A673 (cell line): ENCODE data around the gene FGFR2.

Experiments used
- CTCF ChIP-seq: fragments of 300-800, 200-600 bp; sonication (generic); conservative IDR thresholded peaks from 2 replicates; pipeline ENCODE4 v1.5.1; 2017; ENCODE audit warnings: low read depth, mild to moderate bottlenecking, antibody characterized with exemption, low read length, moderate library complexity, mixed read lengths
- EZH2 ChIP-seq: fragments of 200-600 bp; sonication (generic); IDR thresholded peaks from 2 replicates; pipeline ENCODE4 v1.6.1; 2017; ENCODE audit warnings: borderline replicate concordance, low read depth, mild to moderate bottlenecking, mixed read lengths, antibody characterized with exemption, low read length; ENCODE audit not compliant: poor library complexity, severe bottlenecking

GRCh38 chr10:121462281-121462680, 136.0 kb downstream of the FGFR2 start:
- TF ChIP-seq CTCF, result no peak
- no peak for TF ChIP-seq EZH2
